ENCODE measurements around the gene CD300LF. TPM values are rescaled to one million over a fixed set of nuclear protein-coding genes. Genes with fewer than 3 reads are reported as not detected.

Gene CD300LF
- total and polyA plus RNA-seq, 2 experiments from 2014 or later, result not detected

DNA sequence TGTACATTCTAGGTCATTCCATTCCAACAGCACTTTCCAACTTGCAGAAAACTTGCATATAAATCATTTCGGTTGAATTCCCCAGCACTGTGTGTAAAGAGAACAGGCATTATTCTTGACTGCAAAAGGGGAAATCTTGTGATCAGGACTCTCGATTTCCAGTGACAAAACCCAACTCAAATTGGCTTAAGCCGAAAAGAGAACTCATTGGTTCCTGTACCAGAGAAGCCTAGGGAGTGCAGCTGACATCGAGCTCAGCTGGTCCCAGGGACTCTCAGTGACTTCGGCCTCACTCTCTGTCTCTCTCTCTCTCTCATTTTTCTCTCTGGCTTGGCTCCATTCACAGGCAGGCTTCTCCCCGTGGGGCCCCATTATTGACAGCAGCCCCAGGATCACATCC is 30.7 kb downstream of the CD300LF start (continued):
- TF ChIP-seq REST (IDR thresholded peaks at IDR 0.05; ENCODE audit: unreplicated experiment), result no peak
- TF ChIP-seq, protein P1, sequence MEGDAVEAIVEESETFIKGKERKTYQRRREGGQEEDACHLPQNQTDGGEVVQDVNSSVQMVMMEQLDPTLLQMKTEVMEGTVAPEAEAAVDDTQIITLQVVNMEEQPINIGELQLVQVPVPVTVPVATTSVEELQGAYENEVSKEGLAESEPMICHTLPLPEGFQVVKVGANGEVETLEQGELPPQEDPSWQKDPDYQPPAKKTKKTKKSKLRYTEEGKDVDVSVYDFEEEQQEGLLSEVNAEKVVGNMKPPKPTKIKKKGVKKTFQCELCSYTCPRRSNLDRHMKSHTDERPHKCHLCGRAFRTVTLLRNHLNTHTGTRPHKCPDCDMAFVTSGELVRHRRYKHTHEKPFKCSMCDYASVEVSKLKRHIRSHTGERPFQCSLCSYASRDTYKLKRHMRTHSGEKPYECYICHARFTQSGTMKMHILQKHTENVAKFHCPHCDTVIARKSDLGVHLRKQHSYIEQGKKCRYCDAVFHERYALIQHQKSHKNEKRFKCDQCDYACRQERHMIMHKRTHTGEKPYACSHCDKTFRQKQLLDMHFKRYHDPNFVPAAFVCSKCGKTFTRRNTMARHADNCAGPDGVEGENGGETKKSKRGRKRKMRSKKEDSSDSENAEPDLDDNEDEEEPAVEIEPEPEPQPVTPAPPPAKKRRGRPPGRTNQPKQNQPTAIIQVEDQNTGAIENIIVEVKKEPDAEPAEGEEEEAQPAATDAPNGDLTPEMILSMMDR (conservative IDR thresholded peaks at IDR 0.05; ENCODE audit: low read depth in 2 of 2), result no peak
- no peak for TF ChIP-seq POLR2AphosphoS5 (IDR thresholded peaks at IDR 0.05; ENCODE audit: low read depth)
- no peak for TF ChIP-seq EZH2 (IDR thresholded peaks at IDR 0.05; ENCODE audit: low read depth, unreplicated experiment)
- TF ChIP-seq CREB1 (CRISPR knock-in tag; IDR thresholded peaks at IDR 0.05; ENCODE audit: low read depth), result no peak
- no peak for TF ChIP-seq STAT1 (IDR thresholded peaks at IDR 0.05; ENCODE audit: unreplicated experiment)
- TF ChIP-seq EZH2phosphoT487 (IDR thresholded peaks at IDR 0.05; ENCODE audit: unreplicated experiment), result no peak

DNA sequence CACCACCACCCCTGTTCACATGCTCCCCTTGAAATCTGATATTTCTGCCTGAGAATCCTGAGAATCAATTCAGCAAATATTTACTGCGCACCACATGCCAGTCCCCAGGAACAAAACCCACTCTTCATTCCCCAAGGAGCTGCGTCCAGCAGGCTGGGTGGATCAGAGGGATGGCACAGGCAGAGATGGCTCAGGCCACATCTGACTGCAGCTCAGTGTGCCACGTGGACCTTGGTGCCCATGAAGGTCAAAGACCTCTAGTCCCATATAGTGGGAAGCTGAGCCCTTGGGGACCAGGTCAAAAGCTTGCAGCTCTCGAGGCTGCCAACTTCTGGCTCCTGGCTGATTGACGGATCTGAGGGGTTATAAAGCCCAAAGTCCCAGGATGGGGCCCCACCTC is 31.8 kb downstream of the CD300LF start:
- Mint-ChIP-seq H3K4me1 (peaks cover 17% of the 10 kb centered on the region), H3K36me3 (ENCODE audit: low read depth) (no peaks in the 10 kb centered on the region)

GRCh38 chr17:74680213-74680612 is 32.5 kb downstream of the CD300LF start:
- no peak overlapping the region for H3K4me3 ChIP-seq
- no peaks in the 10 kb centered on the region for H3K36me3 ChIP-seq (ENCODE audit: insufficient read depth)
- Mint-ChIP-seq H3K4me3 (no peak overlapping the region), H3K9me3 (no peaks in the 10 kb centered on the region), H3K27ac (no peak overlapping the region), H3K27me3 (ENCODE audit: insufficient read depth, low read depth, poor library complexity) (peaks cover 4% of the 10 kb centered on the region), H3K36me3 (ENCODE audit: low read depth) (no peaks in the 10 kb centered on the region), H3K4me1 (peaks cover 17% of the 10 kb centered on the region)
- H4K20me1 ChIP-seq (replicated peaks; ENCODE audit: insufficient read depth), result no peaks in the 10 kb centered on the region
- H3K27me3 ChIP-seq (ENCODE audit: insufficient read depth), result no peaks in the 10 kb centered on the region
- H3F3A ChIP-seq (replicated peaks; ENCODE audit: low read depth), result peaks cover 9% of the 10 kb centered on the region; the same call in 1 of the 2 replicates
- peaks cover 25% of the 10 kb centered on the region for H3K4me1 ChIP-seq (ENCODE audit: insufficient read depth)
- no peak overlapping the region for H3K4me2 ChIP-seq
- DNase-seq (ENCODE audit: low spot score), result no peak
- H3K79me2 ChIP-seq (replicated peaks; ENCODE audit: insufficient read depth), result no peaks in the 10 kb centered on the region
- no peak overlapping the region for H2AFZ ChIP-seq
- no peak for ATAC-seq
- H3K27ac ChIP-seq (ENCODE audit: low read depth), result no peak overlapping the region
- H3K9me2 ChIP-seq (ENCODE audit: insufficient read depth), result no peaks in the 10 kb centered on the region
- TF ChIP-seq CREB1 (CRISPR knock-in tag; IDR thresholded peaks at IDR 0.05; ENCODE audit: low read depth) (no peak), POLR2AphosphoS5 (IDR thresholded peaks at IDR 0.05; ENCODE audit: low read depth) (no peak), JUNB (IDR thresholded peaks at IDR 0.05; ENCODE audit: unreplicated experiment) (no peak)
- TF ChIP-seq, protein P1 (conservative IDR thresholded peaks at IDR 0.05; ENCODE audit: low read depth in 2 of 2), result no peak

More for the DNA sequence above, 31.8 kb downstream of the CD300LF start:
- Histone ChIP-seq H3K9me2 (ENCODE audit: insufficient read depth) (no peaks in the 10 kb centered on the region), H4K20me1 (replicated peaks; ENCODE audit: insufficient read depth) (no peaks in the 10 kb centered on the region), H3K4me1 (ENCODE audit: insufficient read depth) (peaks cover 25% of the 10 kb centered on the region), H3K27me3 (ENCODE audit: insufficient read depth) (no peaks in the 10 kb centered on the region), H3K36me3 (ENCODE audit: insufficient read depth) (no peaks in the 10 kb centered on the region), H3K4me3 (no peak overlapping the region), H3K79me2 (replicated peaks; ENCODE audit: insufficient read depth) (no peaks in the 10 kb centered on the region), H3K27ac (ENCODE audit: low read depth) (no peak overlapping the region), H3K4me2 (no peak overlapping the region), H3F3A (replicated peaks; ENCODE audit: low read depth) (peaks cover 9% of the 10 kb centered on the region; the same call in 1 of the 2 replicates), H2AFZ (no peak overlapping the region)
- no peak for ATAC-seq
- TF ChIP-seq EZH2 (IDR thresholded peaks at IDR 0.05; ENCODE audit: low read depth, unreplicated experiment), result no peak
- no peak for TF ChIP-seq NANOG (IDR thresholded peaks at IDR 0.05; ENCODE audit: borderline replicate concordance)
- TF ChIP-seq STAT1 (IDR thresholded peaks at IDR 0.05; ENCODE audit: unreplicated experiment), result no peak
- H3K27me3 Mint-ChIP-seq (ENCODE audit: insufficient read depth, low read depth, poor library complexity), result peaks cover 4% of the 10 kb centered on the region
- no peak for DNase-seq (ENCODE audit: low spot score)
- no peak overlapping the region for H3K4me3 Mint-ChIP-seq
- no peaks in the 10 kb centered on the region for H3K9me3 Mint-ChIP-seq
- no peak overlapping the region for H3K27ac Mint-ChIP-seq

Data from GM23338 (cell line).